CD4-positive, alpha-beta T cell treated with Interferon alpha-2 for 1 hour (primary cell): ENCODE data around the gene JMJD6.

ENCODE experiments used
- DNase-seq, 2 donors: peaks; one replicate each; pipeline ENCODE4 v3.0.0-alpha.2; 2020 to 2022

Gene JMJD6

GRCh38 chr17:76697702-76698465 lies 28.5 kb downstream of the JMJD6 start:
- no peak for DNase-seq

GRCh38 chr17:76696763-76697701 lies 29.4 kb downstream of the JMJD6 start:
- DNase-seq, result no peak

DNA sequence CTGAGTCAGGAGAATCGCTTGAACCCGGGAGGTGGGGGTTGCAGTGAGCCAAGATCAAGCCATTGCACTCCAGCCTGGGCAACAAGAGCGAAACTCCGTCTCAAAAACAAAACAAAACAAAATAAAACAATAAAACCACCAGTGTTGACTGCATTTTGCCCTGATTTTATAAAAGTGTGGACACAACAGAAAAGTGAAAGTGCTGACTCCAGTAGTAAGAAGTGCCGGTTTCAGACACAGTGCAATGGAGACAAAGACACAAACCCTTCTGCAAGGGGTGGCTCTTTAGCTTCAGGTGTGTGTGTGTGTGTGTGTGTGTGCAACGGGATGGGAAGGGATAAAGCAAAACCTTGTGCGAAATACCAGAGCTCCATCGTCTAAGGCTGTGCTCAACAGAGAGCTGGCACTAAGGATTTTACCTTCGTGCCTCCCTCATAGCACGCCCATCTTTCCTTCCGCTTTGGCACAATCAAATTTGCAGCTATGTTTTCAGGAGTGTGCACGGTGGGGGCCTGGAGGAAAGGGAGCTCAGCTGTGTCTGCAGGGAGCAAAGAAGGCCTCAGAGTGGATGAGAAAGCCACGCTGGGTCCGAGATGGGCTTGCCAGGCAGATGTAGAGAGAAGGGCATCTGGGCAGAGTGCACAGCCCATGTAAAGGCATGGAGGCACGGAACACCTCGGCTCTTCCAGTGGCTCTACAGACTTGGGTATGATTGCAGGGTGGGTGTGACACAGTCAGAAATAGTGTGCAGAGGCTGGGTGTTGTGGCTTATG lies 31.2 kb downstream of the JMJD6 start:
- DNase-seq, result no peak

GRCh38 chr17:76691379-76692191 lies 34.8 kb downstream of the JMJD6 start:
- no peak for DNase-seq

GRCh38 chr17:76690596-76691280 lies 35.7 kb downstream of the JMJD6 start:
- DNase-seq, result no peak

DNA sequence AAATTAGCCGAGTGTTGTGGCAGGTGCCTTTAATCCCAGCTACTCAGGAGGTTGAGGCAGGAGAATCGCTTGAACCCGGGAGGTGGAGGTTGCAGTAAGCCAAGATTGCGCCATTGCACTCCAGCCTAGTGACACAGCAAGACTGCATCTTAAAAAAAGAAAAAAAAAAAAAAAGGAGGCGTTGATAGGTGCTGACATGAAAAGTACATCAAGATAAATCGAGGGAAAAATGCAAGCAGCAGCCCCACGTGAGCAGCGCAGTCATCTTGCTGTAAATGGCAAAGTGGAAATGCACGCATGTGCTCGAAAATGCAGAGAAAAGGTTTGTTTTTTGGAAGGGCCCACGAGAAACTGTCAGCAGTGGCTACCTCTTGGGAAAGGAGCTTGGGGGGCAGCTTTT lies 36.5 kb downstream of the JMJD6 start:
- no peak for DNase-seq

- DNase-seq, result no peak
Measured at GRCh38 chr17:76688165-76688622, 38.2 kb downstream of the JMJD6 start.

GRCh38 chr17:76687298-76688164 lies 38.9 kb downstream of the JMJD6 start:
- no peak for DNase-seq

DNA sequence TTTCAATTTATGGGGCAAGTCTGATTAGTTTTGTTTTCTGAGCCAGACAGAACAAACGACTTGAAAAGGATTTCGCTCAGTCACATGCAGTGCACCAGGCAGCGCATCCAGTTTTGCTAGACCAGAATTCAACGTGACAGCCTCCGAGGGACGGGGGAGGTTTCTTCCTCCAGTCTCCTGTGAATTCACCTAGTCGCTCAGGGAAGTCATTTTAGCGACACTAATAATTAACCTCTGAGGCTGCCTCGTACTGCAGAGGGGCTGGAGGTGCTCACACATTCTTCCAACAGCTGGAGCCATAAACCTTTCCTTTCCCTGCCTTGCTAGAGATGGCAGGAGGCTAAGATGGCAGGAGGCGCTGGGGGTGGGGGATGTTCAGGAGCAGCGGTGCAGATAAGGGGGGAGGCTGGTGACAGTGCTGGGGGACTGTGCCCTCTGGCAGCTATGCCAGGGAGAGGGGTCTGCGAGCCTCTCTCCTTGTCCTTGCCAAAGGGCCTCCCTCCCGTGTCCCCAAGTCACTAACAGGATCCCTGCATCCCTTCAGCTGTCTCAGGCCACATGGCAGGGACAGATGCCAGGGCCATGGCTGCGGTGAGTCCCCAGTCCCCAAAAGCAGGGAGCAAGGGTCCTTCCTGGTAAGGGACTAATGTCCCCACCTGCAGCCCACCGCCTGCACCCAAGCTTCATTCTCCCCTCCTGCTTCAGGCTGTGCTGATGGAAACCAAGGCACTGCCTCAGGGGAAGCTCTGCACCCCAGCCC lies 39.7 kb downstream of the JMJD6 start:
- no peak for DNase-seq

- DNase-seq, result no peak
Measured at GRCh38 chr17:76685846-76686245, 40.6 kb downstream of the JMJD6 start.

DNA sequence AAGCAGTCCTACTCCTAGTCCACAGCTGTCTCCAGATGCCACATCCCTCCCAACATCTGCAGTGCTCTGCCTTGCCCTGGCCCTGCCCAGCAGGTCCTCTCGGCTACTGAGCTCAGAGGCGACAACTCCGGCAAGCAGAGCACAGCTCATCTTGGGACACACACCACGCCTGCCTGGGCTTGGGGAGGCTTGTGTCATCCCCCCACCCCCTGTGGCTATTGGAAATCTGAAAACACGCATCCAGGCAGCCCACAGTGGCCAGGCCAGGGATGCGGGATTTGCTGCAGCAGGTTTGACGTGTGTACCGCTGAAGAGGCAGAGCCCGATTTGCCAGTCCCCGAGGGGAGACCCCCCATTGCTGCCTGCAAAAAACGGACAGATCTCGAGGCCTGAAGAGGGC lies 41.0 kb downstream of the JMJD6 start:
- no peak for DNase-seq

- DNase-seq, result no peak
Measured at GRCh38 chr17:76684756-76685155, 41.6 kb downstream of the JMJD6 start.

GRCh38 chr17:76683921-76684745 lies 42.3 kb downstream of the JMJD6 start:
- no peak for DNase-seq

DNA sequence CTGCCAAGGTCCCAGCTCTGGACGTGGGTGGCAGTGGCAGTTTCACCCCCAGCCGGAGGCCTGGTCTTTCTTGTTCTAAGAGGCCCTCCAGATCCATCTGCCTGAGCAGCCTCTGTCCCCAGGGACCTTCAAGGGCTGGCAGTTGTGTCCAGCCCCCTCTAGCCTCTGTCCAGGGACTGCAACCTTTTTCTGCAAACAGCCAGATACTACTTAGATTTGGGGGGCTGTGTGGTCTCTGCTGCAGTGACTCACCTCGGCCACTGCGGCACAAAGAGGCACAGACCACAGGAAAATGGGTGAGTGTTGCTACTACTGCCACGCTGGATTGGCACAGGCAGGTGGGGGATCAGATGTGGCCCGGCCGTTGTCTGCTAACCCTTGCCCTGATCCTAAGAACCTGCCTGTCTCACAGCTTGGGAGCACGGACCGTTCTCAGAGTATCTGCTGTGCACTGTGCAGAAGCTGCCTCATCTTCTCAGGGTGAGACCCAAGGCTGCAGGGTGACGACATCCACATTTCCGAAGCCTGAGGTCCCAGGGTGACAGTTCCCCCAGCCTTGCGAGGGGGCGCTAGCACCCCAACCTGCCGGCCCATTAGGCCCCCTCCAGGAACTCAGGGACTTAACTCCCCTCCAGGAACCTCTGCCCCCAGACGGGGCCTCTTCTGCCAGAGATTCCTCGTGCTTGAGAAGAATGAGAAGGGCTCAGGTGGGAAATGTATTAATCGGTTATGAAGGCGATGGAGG lies 43.2 kb downstream of the JMJD6 start:
- no peak for DNase-seq

DNA sequence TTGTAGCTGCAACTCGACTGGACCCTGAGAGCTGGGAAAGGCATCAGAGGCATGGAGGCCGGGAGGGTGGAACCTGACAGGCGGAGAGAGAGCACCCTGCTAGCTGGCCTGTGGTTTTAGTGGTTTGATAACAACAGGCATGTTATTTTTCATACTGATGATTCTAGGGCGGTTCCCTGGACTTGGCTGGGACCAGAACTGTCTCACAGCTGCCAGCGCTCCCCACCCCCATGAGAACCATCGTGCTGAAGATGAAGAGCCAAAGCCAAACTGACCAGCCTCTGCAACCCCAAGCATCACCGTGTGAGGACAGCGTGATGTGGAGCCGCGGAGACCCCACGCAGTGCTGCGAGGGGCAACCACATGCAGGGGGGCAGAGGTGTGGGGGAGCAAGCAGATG lies 44.1 kb downstream of the JMJD6 start:
- no peak for DNase-seq

DNA sequence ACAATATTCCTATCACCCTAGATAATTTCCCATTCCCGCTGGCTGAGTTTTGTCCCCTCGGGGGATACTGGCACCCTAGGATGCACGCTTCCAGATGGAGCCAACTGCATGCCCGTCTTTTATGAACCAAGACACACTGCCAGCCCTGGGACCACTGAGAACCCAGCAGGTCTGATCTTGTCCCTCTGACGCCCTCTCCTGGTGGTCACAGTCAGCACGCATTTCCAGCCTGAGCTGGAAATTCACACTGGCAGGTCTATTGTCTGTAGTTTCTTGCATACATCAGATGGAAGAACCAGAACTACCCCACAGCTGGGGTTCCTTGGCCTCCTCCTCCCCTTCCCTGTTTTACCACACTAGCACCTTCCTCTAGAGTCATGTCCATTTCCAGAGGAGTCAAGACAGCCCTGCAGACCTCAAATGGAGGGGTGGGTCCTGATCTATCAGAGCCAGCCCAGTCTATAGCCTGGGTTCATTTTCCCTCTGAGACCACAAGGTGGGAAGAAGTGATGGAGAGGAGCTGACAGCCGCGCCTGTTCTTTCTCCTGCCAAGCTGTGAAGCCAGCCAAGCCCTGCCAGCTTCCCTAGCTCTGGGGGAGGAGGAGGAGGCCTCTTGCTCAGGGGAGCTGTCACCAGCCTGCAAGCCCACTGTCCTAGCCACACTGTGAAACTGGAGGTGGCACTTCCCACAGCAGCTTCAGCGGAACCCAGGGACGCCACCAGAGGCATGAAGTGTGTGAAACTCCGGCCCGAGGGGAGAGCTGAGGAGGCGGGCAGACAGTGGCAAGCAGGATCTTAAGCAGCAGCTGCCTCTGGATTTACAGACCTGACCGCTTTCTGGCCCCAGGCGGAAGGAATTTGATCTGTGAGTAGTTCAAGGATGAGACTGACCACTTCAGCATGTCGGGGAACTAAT lies 44.9 kb downstream of the JMJD6 start:
- DNase-seq, result peak; percentile 70 to 80

- no peak for DNase-seq
Measured at GRCh38 chr17:76679239-76679638, 47.2 kb downstream of the JMJD6 start.
